SK-N-SH treated with all-trans-retinoic acid at 6 μM for 48 hours (cell line): ENCODE measurements around the gene NTN5.

Experiments
- ATAC-seq: fragments of 200-7000 bp; cut with Tn5 transposase; 3 replicates; pipeline ENCODE4 v1.9.1; 2020; ENCODE audit warnings: mild to moderate bottlenecking, moderate library complexity
- ARNTL ChIP-seq: fragments of 450-650 bp; formaldehyde crosslinking; IDR thresholded peaks from 2 replicates; pipeline ENCODE4 v1.5.0; 2020; ENCODE audit warnings: low read depth, mild to moderate bottlenecking, moderate library complexity, borderline replicate concordance
- BACH2 ChIP-seq: fragments of 250-450 bp; sonication (Bioruptor Pico); IDR thresholded peaks from 2 replicates; pipeline ENCODE4 v1.9.0; 2021; ENCODE audit warnings: mild to moderate bottlenecking, borderline replicate concordance
- CREB5 ChIP-seq: fragments of 250-450 bp; sonication (Bioruptor Pico); IDR thresholded peaks from 2 replicates; pipeline ENCODE4 v1.5.1; 2020; ENCODE audit warnings: low read depth, mild to moderate bottlenecking, moderate library complexity
- CSDC2 ChIP-seq: fragments of 250-450 bp; sonication (Bioruptor Pico); IDR thresholded peaks from 2 replicates; pipeline ENCODE4 v1.5.0; 2020; ENCODE audit warnings: mild to moderate bottlenecking, moderate library complexity
- CSRNP3 ChIP-seq: fragments of 250-450 bp; sonication (Bioruptor Pico); IDR thresholded peaks from 2 replicates; pipeline ENCODE4 v1.5.1; 2021; ENCODE audit warnings: mild to moderate bottlenecking, moderate library complexity
- ESRRG ChIP-seq: fragments of 250-450 bp; sonication (Bioruptor Pico); IDR thresholded peaks from 2 replicates; pipeline ENCODE4 v1.6.1; 2021; ENCODE audit warnings: mild to moderate bottlenecking
- GLIS3 ChIP-seq: fragments of 250-450 bp; sonication (Bioruptor Pico); IDR thresholded peaks from 2 replicates; pipeline ENCODE4 v1.5.0; 2020; ENCODE audit warnings: mild to moderate bottlenecking, moderate library complexity
- ISL1 ChIP-seq: fragments of 250-450 bp; sonication (Bioruptor Pico); IDR thresholded peaks from 2 replicates; pipeline ENCODE4 v2.1.2; 2022; ENCODE audit warnings: mild to moderate bottlenecking, moderate library complexity
- OSR1 ChIP-seq: fragments of 250-450 bp; sonication (Bioruptor Pico); IDR thresholded peaks from 2 replicates; pipeline ENCODE4 v1.8.0; 2022; ENCODE audit warnings: moderate library complexity, mild to moderate bottlenecking, inconsistent platforms
- POU6F1 ChIP-seq: fragments of 250-450 bp; sonication (Bioruptor Pico); IDR thresholded peaks from 2 replicates; pipeline ENCODE4 v1.8.0; 2021; ENCODE audit warnings: low read depth, mild to moderate bottlenecking, moderate library complexity, borderline replicate concordance
- PPARA ChIP-seq: fragments of 250-450 bp; sonication (Bioruptor Pico); IDR thresholded peaks from 2 replicates; pipeline ENCODE4 v1.5.0; 2020; ENCODE audit warnings: mild to moderate bottlenecking, borderline replicate concordance
- RARB ChIP-seq: fragments of 250-450 bp; sonication (Bioruptor Pico); IDR thresholded peaks from 2 replicates; pipeline ENCODE4 v1.8.0; 2021; ENCODE audit warnings: mild to moderate bottlenecking, moderate library complexity
- SNAI2 ChIP-seq: fragments of 250-450 bp; sonication (Bioruptor Pico); IDR thresholded peaks from 2 replicates; pipeline ENCODE4 v1.5.0; 2020; ENCODE audit warnings: mild to moderate bottlenecking, moderate library complexity
- TCF4 ChIP-seq: fragments of 250-450 bp; sonication (Bioruptor Pico); IDR thresholded peaks from 2 replicates; pipeline ENCODE4 v1.8.0; 2021; ENCODE audit warnings: mild to moderate bottlenecking, moderate library complexity, borderline replicate concordance
- TOX ChIP-seq: fragments of 250-450 bp; sonication (Bioruptor Pico); IDR thresholded peaks from 2 replicates; pipeline ENCODE4 v1.8.0; 2021; ENCODE audit warnings: mild to moderate bottlenecking, moderate library complexity, borderline replicate concordance
- TSHZ2 ChIP-seq: fragments of 250-450 bp; sonication (Bioruptor Pico); IDR thresholded peaks from 2 replicates; pipeline ENCODE4 v1.5.0; 2020; ENCODE audit warnings: mild to moderate bottlenecking, moderate library complexity
- ZC3H10 ChIP-seq: fragments of 250-450 bp; sonication (Bioruptor Pico); IDR thresholded peaks from 2 replicates; pipeline ENCODE4 v1.5.1; 2021; ENCODE audit warnings: mild to moderate bottlenecking, moderate library complexity
- ZFP3 ChIP-seq: fragments of 250-450 bp; sonication (Bioruptor Pico); IDR thresholded peaks from 2 replicates; pipeline ENCODE4 v1.5.0; 2020; ENCODE audit warnings: mild to moderate bottlenecking, moderate library complexity
- ZFP30 ChIP-seq: fragments of 450-650 bp; formaldehyde crosslinking; IDR thresholded peaks from 2 replicates; pipeline ENCODE4 v1.5.0; 2022; ENCODE audit warnings: mild to moderate bottlenecking, moderate library complexity
- ZNF565 ChIP-seq: fragments of 450-650 bp; formaldehyde crosslinking; conservative IDR thresholded peaks from 2 replicates; pipeline ENCODE4 v1.5.0; 2020; ENCODE audit warnings: low read depth, mild to moderate bottlenecking, moderate library complexity
- ZNF70 ChIP-seq: fragments of 450-650 bp; formaldehyde crosslinking; IDR thresholded peaks from 2 replicates; pipeline ENCODE4 v1.5.0; 2020; ENCODE audit warnings: mild to moderate bottlenecking, moderate library complexity

NTN5 gene

GRCh38 chr19:48639483-48640375 lies 33.1 kb downstream of the NTN5 start:
- TF ChIP-seq BACH2 (CRISPR knock-in tag), result no peak
- TF ChIP-seq OSR1, result no peak
- TF ChIP-seq ZFP3 (CRISPR knock-in tag), result no peak
- no peak for TF ChIP-seq TSHZ2
- no peak for TF ChIP-seq ZC3H10 (CRISPR knock-in tag)
- TF ChIP-seq CSRNP3 (CRISPR knock-in tag), result no peak
- no peak for TF ChIP-seq GLIS3
- no peak for TF ChIP-seq ZNF70
- TF ChIP-seq CREB5 (CRISPR knock-in tag), result no peak
- no peak for TF ChIP-seq ISL1 (CRISPR knock-in tag)
- TF ChIP-seq TCF4 (CRISPR knock-in tag), result no peak
- no peak for TF ChIP-seq ARNTL
- no peak for TF ChIP-seq TOX (CRISPR knock-in tag)
- no peak for TF ChIP-seq CSDC2 (CRISPR knock-in tag)
- no peak for TF ChIP-seq ZNF565 (CRISPR knock-in tag)
- no peak for TF ChIP-seq PPARA (CRISPR knock-in tag)
- no peak for ATAC-seq

- no peak for TF ChIP-seq GLIS3
- no peak for TF ChIP-seq CSDC2 (CRISPR knock-in tag)
- TF ChIP-seq PPARA (CRISPR knock-in tag), result no peak
- TF ChIP-seq RARB (CRISPR knock-in tag), result no peak
- no peak for TF ChIP-seq POU6F1 (CRISPR knock-in tag)
- no peak for TF ChIP-seq ESRRG
- TF ChIP-seq ZC3H10 (CRISPR knock-in tag), result no peak
- no peak for TF ChIP-seq ARNTL
- no peak for TF ChIP-seq ISL1 (CRISPR knock-in tag)
- no peak for TF ChIP-seq TSHZ2
- TF ChIP-seq ZFP30 (CRISPR knock-in tag), result no peak
- TF ChIP-seq TOX (CRISPR knock-in tag), result no peak
- TF ChIP-seq ZNF70, result no peak
- TF ChIP-seq ZNF565 (CRISPR knock-in tag), result no peak
- TF ChIP-seq TCF4 (CRISPR knock-in tag), result no peak
- no peak for TF ChIP-seq SNAI2 (CRISPR knock-in tag)
- no peak for ATAC-seq
Measured at GRCh38 chr19:48638831-48639381, 33.9 kb downstream of the NTN5 start.
